NCI-H2107 treated with DMSO at 0.1 percent for 48 hours (cell line): ENCODE measurements around the gene FN1.

Experiments
- DNase-seq: peaks from one replicate; lab custom pipeline; 2025; ENCODE audit not compliant: unreplicated experiment; lab: John Stamatoyannopoulos, UW

FN1 gene

GRCh38 chr2:215390550-215390913 lies 45.3 kb downstream of the FN1 start:
- DNase-seq, result no peak

- DNase-seq, result no peak
These were observed 47.7 kb downstream of the FN1 start for GRCh38 chr2:215388002-215388728.

- no peak for DNase-seq
These were observed 49.3 kb downstream of the FN1 start for GRCh38 chr2:215386566-215386965.

- no peak for DNase-seq
These were observed 51.2 kb downstream of the FN1 start for GRCh38 chr2:215384710-215385109.

GRCh38 chr2:215383652-215384279 lies 52.1 kb downstream of the FN1 start:
- DNase-seq, result no peak

- DNase-seq, result no peak
These were observed 53.4 kb downstream of the FN1 start for GRCh38 chr2:215382480-215382879.

- no peak for DNase-seq
These were observed 53.9 kb downstream of the FN1 start for GRCh38 chr2:215382011-215382410.

GRCh38 chr2:215380699-215381098 lies 55.2 kb downstream of the FN1 start:
- no peak for DNase-seq

GRCh38 chr2:215379948-215380347 lies 55.9 kb downstream of the FN1 start:
- DNase-seq, result no peak

- no peak for DNase-seq
These were observed 56.8 kb downstream of the FN1 start for GRCh38 chr2:215379039-215379438.

- DNase-seq, result no peak
These were observed 57.8 kb downstream of the FN1 start for GRCh38 chr2:215378045-215378444.

GRCh38 chr2:215377283-215377682 lies 58.6 kb downstream of the FN1 start:
- no peak for DNase-seq

- DNase-seq, result no peak
These were observed 59.6 kb downstream of the FN1 start for GRCh38 chr2:215376103-215376780.

- DNase-seq, result no peak
These were observed 60.4 kb downstream of the FN1 start for GRCh38 chr2:215375467-215375830.

GRCh38 chr2:215374642-215375466 lies 61.0 kb downstream of the FN1 start:
- DNase-seq, result no peak

- no peak for DNase-seq
These were observed 61.9 kb downstream of the FN1 start for GRCh38 chr2:215374002-215374401.

- no peak for DNase-seq
These were observed 62.8 kb downstream of the FN1 start for GRCh38 chr2:215372968-215373649.

GRCh38 chr2:215371915-215372897 lies 63.7 kb downstream of the FN1 start:
- no peak for DNase-seq

- no peak for DNase-seq
These were observed 65.5 kb downstream of the FN1 start for GRCh38 chr2:215370112-215370965.
